NCI-H2107 (cell line): ENCODE measurements around the gene BTBD3.

Experiments
- DNase-seq: peaks from one replicate; lab custom pipeline; 2025; lab: John Stamatoyannopoulos, UW

BTBD3 gene

DNA sequence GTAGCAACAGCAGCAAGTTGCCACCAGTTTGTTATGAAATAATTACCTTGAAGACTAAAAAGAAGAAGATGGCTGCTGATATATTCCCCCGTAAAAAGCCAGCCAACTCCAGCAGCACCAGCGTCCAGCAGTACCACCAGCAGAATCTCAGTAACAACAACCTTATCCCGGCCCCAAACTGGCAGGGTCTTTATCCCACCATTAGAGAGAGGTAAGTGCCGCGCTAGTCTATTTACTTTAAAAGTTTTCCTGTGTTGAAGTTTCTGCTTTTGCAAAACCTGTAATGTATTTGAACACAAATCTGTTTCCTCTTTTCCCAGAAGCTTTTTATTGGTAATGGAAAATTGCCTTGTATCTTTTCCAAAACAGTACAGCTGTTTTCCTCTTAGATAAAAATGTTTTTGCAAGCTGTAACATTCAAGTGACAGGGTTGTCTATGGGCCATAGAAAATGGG lies 725 bp downstream of the BTBD3 start:
- no peak for DNase-seq

- DNase-seq = no peak
These were observed 1.3 kb downstream of the BTBD3 start for GRCh38 chr20:11918981-11919380.

DNA sequence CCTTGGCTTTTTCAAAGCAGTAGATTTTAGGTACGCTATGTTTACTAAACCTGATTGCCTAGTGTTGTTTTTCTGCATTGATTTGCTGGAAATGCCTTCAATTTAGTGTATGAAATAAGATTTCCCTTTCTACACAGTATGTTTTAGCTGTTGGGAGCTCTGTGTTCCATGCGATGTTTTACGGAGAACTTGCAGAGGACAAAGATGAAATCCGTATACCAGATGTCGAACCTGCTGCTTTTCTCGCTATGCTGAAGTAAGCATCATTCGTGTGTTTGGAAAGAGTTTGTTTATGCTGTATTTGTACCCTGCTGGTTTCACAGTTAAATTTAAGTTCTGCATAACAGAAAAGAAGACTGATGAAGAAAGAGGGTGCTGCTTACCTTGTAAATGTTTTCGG lies 1.9 kb downstream of the BTBD3 start:
- no peak for DNase-seq

DNA sequence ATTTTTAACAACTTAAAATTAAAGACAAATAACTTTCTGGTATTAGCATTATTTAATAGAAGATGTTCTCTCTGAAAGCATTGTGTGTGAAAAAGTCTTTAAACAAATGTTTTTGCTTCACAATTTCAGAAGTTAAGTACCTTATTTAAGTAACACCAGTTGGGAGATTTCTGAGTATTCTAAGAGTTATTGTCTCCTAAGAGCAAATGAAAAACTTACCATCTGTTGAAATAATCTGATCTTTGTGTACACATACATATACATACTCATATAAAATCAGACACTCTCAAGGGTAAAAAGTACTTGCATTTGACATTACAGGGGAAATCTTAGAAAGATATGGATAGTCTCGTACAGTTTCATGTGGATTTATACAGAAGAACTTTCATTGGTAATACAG lies 2.4 kb downstream of the BTBD3 start:
- DNase-seq = no peak

GRCh38 chr20:11921321-11921720 lies 3.6 kb downstream of the BTBD3 start:
- no peak for DNase-seq

- no peak for DNase-seq
These were observed 4.9 kb downstream of the BTBD3 start for GRCh38 chr20:11922561-11922960.

DNA sequence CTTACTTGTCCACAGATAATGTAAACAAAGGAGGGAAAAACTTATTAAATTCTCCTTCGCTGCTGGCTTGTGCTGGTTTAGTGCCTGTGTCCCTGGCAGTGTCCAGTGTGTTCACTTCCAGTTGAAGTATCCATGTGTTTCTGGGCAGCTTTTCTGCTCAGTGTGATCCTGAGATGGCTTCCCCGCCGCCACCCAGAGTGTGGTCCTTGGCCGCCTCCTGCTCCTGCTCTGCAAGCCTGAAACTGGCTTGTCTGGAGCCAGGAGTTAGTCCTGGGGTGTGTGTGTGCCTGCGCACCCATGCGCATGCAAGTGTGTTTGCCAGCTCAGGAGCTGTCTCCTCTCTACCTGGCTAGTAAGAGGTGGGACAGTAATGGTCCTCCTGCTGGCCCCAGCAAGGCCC lies 7.2 kb downstream of the BTBD3 start:
- no peak for DNase-seq

- no peak for DNase-seq
These were observed 8.8 kb downstream of the BTBD3 start for GRCh38 chr20:11926292-11926998.

DNA sequence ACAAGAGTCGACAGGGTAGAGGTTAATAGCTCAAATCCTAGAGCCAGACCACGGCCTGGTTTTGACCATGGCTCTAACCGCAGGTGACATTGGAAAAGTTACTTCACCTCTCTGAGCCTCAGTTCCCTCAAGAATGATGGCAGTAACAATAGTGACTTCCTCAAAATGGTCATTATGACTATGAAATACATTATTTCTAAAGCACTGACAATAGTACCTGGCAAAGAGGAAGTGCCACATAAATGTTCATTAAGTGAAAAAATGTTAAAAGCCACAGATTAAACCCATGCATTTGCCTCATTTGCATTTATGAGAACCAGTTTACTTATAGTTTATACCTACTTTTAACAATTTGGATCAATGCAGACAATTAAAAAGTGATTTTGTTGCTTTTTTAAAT lies 12.3 kb downstream of the BTBD3 start:
- no peak for DNase-seq

DNA sequence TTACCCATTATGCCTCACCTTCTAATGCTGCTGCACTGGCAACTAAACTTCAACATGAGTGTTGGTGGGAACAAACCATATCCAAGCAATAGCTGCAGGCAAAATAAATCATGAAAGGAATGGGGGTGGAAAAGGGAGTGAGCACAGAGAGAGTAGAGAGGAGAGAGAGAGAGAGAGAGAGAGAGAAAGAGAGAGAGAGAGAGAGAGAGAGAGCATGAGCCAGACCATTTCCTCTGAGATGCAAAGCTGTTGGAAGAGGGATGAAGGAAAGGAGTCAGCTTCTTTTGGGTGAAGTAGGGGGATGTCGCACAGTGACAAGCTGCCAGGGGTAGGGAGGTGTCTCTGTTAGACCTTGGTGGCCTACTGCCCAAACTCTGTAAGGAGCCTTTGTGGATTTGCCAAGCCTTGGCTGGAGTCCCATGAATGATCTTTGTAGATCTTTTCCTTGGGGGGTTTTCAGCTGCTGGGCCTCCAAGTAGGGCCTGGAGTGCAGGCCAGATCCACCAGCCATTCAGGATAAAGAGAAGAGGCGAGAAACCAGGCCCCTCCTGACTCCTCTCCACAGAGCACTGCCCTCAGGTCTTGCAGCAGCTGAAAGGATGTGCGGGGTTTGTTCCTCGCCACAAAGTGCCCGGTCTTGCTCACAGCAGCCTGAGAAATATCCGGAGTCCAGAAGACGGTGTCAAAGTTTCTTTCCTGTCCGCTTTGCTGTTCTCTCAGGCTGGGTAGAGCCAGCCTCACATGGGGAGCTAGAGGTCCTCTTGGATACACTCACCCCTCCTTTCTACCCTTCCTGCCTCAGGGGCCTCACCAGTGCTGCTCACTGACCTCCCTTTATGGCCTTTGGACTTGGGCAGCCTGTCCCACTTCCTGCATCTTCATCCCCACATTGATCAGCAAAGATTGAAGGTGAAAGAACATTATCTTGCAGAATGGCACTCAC lies 17.8 kb downstream of the BTBD3 start:
- no peak for DNase-seq

DNA sequence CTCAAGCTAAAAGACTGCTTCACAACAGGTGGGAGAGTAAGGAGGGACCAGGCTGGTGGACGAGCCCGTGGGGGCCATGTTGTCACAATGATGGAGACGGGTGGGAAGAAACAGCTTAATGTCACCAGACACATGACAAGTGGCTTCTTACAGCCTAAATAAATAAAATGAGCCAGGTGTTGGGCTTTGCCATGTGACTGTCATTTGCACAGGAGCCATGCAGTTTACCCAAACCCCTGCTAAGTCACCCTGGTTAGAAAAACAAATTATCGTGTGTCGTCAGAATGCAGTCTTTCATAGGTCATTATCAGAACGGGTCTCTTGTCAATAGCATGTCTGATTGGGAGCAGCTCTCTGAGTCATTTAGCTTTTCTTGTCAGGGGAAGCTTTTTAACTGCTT lies 18.5 kb downstream of the BTBD3 start:
- no peak for DNase-seq

- no peak for DNase-seq
These were observed 19.5 kb downstream of the BTBD3 start for GRCh38 chr20:11937230-11937629.

- DNase-seq = no peak
These were observed 24.0 kb downstream of the BTBD3 start for GRCh38 chr20:11941593-11942246.

- no peak for DNase-seq
These were observed 26.1 kb downstream of the BTBD3 start for GRCh38 chr20:11943778-11944177.

DNA sequence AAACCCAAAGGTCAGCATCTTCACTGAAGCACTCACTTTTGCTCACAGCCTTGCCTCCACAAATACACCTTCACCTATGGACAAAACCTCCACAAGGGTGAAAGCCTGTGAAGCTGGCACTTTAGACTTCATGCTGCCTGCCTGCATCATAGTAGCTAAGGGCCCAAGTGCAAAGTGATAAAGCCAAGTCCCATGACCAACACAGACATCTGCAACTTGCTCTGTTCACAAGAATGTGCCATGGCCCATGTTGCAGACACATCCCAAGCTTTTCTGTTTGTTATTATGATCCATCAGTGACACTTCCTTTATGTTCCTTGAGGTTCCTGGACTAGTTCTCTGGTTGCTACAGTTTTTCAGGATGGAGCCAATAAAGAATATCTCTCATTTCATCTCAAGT lies 31.1 kb downstream of the BTBD3 start:
- no peak for DNase-seq

GRCh38 chr20:11949711-11950110 lies 32.0 kb downstream of the BTBD3 start:
- no peak for DNase-seq

GRCh38 chr20:11951696-11952095 lies 34.0 kb downstream of the BTBD3 start:
- DNase-seq = no peak

GRCh38 chr20:11952639-11953038 lies 34.9 kb downstream of the BTBD3 start:
- DNase-seq = no peak

GRCh38 chr20:11957911-11958310 lies 40.2 kb downstream of the BTBD3 start:
- DNase-seq = no peak

DNA sequence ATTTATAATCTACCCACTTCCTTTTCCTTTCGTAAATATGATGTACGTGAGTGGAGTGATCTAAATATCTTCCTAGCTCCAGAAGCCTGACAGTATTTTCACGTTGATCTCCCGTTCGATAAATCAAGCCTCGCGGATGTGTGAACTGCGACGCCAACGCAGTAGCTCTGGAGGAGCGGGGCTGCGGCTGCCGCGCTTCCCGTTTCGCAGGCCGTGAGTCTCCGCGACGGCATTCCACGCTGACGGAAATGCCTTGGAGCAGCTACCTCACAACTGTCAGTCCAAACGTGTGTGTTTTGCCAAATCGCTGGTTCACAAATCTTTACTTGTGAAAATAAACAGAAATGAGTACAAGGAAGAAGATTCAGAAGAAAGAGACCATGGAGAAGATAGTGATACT lies 41.2 kb downstream of the BTBD3 start:
- no peak for DNase-seq

DNA sequence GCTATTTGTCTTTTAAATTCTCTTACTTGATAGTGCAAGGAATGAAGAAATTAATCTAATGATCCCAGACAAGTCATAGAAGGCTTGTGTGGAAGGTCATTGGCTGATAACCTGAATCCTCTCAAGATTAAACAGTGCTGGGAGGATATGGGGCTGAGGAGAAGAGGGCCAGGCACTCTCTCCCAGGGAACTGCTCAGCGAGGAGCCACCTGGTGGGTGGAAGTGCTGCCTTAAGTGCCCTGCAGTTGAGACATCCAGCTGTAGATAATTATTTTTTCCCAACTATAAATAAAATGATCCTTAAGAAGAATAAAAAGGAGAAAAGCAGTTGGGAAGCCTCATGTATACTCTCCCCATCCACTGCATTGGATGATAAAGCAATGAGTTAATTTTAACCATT lies 47.9 kb downstream of the BTBD3 start:
- DNase-seq = no peak

- DNase-seq = no peak
These were observed 48.5 kb downstream of the BTBD3 start for GRCh38 chr20:11966186-11966585.
